ENCODE data around the gene PSMC3. TPM values are rescaled to one million over a fixed set of nuclear protein-coding genes. Genes with fewer than 3 reads are reported as not detected.
A peak's percentile ranks its signal among the peaks of the same experiment; 100 is the strongest.

Gene PSMC3
- total RNA-seq, 1 donor from 2014 or later, result 186 TPM

GRCh38 chr11:47413908-47414684, 12.1 kb downstream of the PSMC3 start:
- no peak for DNase-seq (ENCODE audit: low read depth)

DNA sequence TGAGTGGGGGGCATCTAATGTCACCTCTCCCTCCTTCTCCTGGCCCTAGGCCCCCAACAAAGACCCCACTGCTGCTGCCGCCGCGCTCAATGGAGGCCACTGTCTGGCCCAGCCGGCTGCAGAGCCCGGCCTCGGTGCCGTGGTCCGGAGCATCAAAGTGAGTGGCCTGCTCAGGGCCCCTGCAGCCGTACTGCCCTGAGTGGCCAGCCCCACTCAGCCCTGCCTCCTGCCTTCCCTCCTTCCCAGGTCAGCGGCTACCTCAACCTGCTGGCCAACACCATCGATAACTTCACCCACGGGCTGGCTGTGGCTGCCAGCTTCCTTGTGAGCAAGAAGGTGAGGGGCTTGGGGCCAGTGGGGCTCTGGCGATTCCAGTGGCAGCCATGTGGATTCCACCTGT, 12.9 kb downstream of the PSMC3 start:
- no peak for DNase-seq (ENCODE audit: low read depth)

GRCh38 chr11:47411884-47412746, 14.1 kb downstream of the PSMC3 start:
- no peak for DNase-seq (ENCODE audit: low read depth)

DNA sequence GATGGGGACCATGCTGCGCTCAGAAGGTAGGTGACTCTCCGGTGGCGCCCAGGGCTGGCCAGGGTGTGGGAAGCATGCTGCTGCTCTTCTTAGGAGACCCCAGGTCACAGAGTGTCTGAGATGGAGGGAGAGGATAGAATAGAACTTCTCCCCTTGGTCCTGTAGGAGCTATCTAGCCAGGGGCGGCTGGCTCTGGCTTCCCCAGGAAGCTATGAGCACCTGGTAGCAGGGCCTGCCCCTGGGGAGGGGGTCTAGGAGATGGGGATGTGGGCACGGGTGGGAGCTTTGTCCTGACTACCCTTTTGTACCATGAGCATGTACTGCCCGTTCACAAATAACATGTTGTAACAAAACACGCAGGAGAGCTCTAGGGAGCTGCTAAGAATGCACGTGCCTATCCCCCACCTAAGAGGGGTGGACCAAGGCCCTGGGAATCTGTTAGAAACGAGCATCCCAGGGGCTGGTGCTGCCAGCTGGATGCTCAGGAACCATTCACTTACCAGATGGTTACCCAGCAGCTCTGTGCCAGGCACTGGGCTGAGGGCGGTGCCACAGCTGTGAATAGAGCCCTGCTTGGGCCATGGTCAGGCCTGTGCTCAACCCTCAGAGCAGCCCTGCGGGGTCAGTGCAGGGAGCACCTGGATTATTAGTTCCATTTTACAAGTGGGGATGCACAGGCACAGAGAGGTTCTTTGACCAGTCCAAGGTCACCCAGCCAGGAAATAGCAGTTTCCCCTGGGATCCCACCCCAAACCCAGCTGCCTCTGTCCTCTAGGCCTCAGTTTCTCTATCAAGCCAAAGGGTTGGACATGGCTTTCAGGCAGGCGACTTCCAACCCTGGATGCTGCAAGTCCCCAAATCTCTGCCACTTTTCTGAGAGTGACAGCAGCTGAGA, 15.6 kb downstream of the PSMC3 start:
- DNase-seq (ENCODE audit: low read depth), result no peak

DNA sequence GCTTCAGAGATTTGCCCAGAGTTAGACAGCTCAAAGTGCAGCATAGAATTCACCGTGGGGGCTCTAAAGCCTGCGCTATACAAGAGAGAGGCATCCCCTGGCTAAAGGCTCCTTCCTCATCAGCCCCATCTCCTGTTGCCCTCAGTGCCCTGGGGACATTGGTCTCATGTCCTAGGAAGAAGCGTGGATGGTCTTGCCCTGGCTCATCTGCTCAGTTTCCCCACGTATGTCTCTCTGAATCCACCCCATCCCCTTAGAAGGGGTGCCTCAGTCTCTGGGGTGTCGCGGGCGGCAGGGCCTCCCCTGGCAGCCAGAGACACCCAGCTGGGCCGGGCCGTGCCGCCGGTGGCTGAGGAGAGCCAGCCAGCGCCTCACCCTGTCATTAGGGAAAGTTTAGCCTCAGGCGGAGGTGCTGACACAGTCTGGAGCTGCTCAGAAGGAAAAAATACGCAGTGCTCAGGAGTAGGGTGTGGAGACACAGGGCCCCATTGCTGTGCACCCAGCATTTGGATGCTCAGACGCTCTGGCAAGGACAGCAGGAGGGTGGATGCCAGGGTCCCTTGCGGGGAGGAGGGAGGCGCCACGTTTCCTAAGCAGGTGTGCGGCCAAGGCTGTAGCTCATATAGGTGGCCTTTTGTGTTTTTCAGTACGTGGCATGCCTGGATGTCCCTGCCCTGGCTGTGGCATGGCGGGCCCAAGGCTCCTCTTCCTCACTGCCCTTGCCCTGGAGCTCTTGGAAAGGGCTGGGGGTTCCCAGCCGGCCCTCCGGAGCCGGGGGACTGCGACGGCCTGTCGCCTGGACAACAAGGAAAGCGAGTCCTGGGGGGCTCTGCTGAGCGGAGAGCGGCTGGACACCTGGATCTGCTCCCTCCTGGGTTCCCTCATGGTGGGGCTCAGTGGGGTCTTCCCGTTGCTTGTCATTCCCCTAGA, 16.5 kb downstream of the PSMC3 start:
- DNase-seq (ENCODE audit: low read depth), result peak; percentile 36

GRCh38 chr11:47408598-47409439, 17.4 kb downstream of the PSMC3 start:
- peak; percentile 81 for DNase-seq (ENCODE audit: low read depth)

- DNase-seq (ENCODE audit: low read depth), result peak; percentile 76
Observed at GRCh38 chr11:47407746-47408590, 18.3 kb downstream of the PSMC3 start, which contains the start of gene SLC39A13. Gene SLC39A13 (plus strand): TSS chr11:47408590. CDS start chr11:47410095, 1,505 bp downstream.

GRCh38 chr11:47406896-47407745, 19.1 kb downstream of the PSMC3 start:
- DNase-seq (ENCODE audit: low read depth), result no peak

DNA sequence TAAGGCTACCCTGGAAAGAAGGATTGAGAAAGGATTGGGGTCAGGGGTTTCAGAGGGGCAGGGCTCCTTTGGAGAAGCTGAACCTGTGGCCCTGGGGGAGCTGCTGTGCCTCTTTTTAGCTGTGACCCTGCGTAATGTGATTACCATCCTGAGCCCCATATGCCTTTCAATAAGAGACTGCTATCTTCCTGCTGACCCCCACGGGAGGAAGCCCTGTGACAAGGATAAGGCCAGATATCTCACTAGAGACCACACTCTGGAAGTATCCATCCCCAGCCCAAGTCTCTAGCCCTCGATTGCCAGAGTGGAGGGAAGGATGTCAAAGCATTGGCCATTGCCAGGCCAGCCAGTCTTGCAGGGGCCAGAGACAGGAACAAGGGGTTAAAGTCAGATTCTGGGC, 22.7 kb downstream of the PSMC3 start:
- DNase-seq (ENCODE audit: low read depth), result no peak

GRCh38 chr11:47403135-47403534, 23.1 kb downstream of the PSMC3 start:
- no peak for DNase-seq (ENCODE audit: low read depth)

- no peak for DNase-seq (ENCODE audit: low read depth)
Observed at GRCh38 chr11:47400768-47401279, 25.4 kb downstream of the PSMC3 start.

- no peak for DNase-seq (ENCODE audit: low read depth)
Observed at GRCh38 chr11:47399860-47400767, 26.1 kb downstream of the PSMC3 start.

GRCh38 chr11:47398551-47398950, 27.7 kb downstream of the PSMC3 start:
- DNase-seq (ENCODE audit: low read depth), result no peak

DNA sequence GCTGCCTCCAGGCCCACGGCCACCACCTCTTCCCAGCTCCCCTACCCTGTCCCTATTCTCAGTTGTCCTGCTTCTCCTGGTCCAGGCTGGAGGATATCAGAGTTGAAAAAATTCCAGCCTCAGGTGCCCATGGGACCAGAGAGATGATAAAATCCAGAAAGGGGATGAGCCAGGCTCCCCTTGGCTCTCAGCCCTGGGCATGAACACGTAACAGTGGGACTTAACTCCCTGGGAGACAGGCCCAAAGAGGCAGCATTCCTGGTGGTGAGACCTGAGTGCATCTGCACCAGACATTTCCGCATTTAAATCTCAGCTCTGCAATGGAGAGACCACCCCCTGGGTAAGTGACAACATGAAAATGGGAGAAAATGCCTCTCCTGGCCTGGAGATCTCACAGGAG, 28.2 kb downstream of the PSMC3 start:
- DNase-seq (ENCODE audit: low read depth), result no peak

- DNase-seq (ENCODE audit: low read depth), result no peak
Observed at GRCh38 chr11:47396049-47396320, 30.3 kb downstream of the PSMC3 start.

- DNase-seq (ENCODE audit: low read depth), result no peak
Observed at GRCh38 chr11:47395223-47396048, 30.8 kb downstream of the PSMC3 start.
